Skeletal muscle satellite cell (primary cell): ENCODE measurements around the gene PTK6.
"Not testable (repeated sequence)": the region's sequence is repeated elsewhere in the genome, so short reads cannot be mapped to it uniquely, and the experiment has no call there.

ENCODE experiments used
- H3K27me3 ChIP-seq: 2 replicates; pipeline ENCODE4 v1.7.0; 2013; ENCODE audit warnings: low read length; ENCODE audit not compliant: control insufficient read depth, insufficient read depth
- H3K36me3 ChIP-seq: 2 replicates; pipeline ENCODE4 v1.7.0; 2013; ENCODE audit warnings: mild to moderate bottlenecking, control low read depth, low read length; ENCODE audit not compliant: insufficient read depth
- H3K4me1 ChIP-seq: 2 replicates; pipeline ENCODE4 v1.7.0; 2013; ENCODE audit warnings: low read length; ENCODE audit not compliant: control insufficient read depth, insufficient read depth
- H3K4me2 ChIP-seq: 2 replicates; pipeline ENCODE4 v1.7.0; 2013; ENCODE audit warnings: mild to moderate bottlenecking, low read length
- H3K4me3 ChIP-seq: 2 replicates; pipeline ENCODE4 v1.7.0; 2013; ENCODE audit warnings: low read length
- H3K9ac ChIP-seq: 2 replicates; pipeline ENCODE4 v1.7.0; 2013; ENCODE audit warnings: mild to moderate bottlenecking, low read depth, low read length, moderate library complexity
- H3K9me3 ChIP-seq: replicated peaks from 2 replicates; pipeline ENCODE4 v1.7.0; 2013; ENCODE audit warnings: mild to moderate bottlenecking, control low read depth, low read length

PTK6 gene

GRCh38 chr20:63560856-63561609, 23.9 kb upstream of the PTK6 start:
- no peaks in the 10 kb centered on the region for H3K9me3 ChIP-seq
- H3K9ac ChIP-seq = no peak overlapping the region
- H3K36me3 ChIP-seq = peaks cover 8% of the 10 kb centered on the region
- H3K4me1 ChIP-seq = no peaks in the 10 kb centered on the region
- H3K27me3 ChIP-seq = no peaks in the 10 kb centered on the region
- no peak overlapping the region for H3K4me2 ChIP-seq
- no peak overlapping the region for H3K4me3 ChIP-seq

GRCh38 chr20:63560333-63560805, 23.2 kb upstream of the PTK6 start:
- no peaks in the 10 kb centered on the region for H3K4me1 ChIP-seq
- H3K4me3 ChIP-seq = no peak overlapping the region
- H3K4me2 ChIP-seq = no peak overlapping the region
- H3K9me3 ChIP-seq = no peaks in the 10 kb centered on the region
- H3K27me3 ChIP-seq = no peaks in the 10 kb centered on the region
- peaks cover 5% of the 10 kb centered on the region for H3K36me3 ChIP-seq
- no peak overlapping the region for H3K9ac ChIP-seq

- not testable (repeated sequence) for H3K36me3 ChIP-seq, H3K27me3 ChIP-seq
Observed at GRCh38 chr20:63559485-63560332, 22.5 kb upstream of the PTK6 start.

GRCh38 chr20:63558804-63559484, 21.8 kb upstream of the PTK6 start:
- Histone ChIP-seq H3K4me2 (no peak overlapping the region), H3K4me1 (no peaks in the 10 kb centered on the region), H3K9me3 (no peaks in the 10 kb centered on the region), H3K27me3 (no peaks in the 10 kb centered on the region), H3K9ac (no peak overlapping the region), H3K4me3 (no peak overlapping the region), H3K36me3 (peaks cover 5% of the 10 kb centered on the region)

More at GRCh38 chr20:63559485-63560332, 22.5 kb upstream of the PTK6 start:
- not testable (repeated sequence) for H3K9me3 ChIP-seq, H3K4me3 ChIP-seq, H3K4me2 ChIP-seq, H3K4me1 ChIP-seq, H3K9ac ChIP-seq

- H3K9ac ChIP-seq = no peak overlapping the region
- peaks cover 5% of the 10 kb centered on the region for H3K36me3 ChIP-seq
Observed at GRCh38 chr20:63557481-63557891, 20.3 kb upstream of the PTK6 start.

GRCh38 chr20:63556873-63557478, 19.8 kb upstream of the PTK6 start:
- Histone ChIP-seq H3K27me3 (peaks cover 3% of the 10 kb centered on the region), H3K4me3 (no peak overlapping the region), H3K9me3 (no peaks in the 10 kb centered on the region), H3K36me3 (peaks cover 5% of the 10 kb centered on the region), H3K4me2 (no peak overlapping the region), H3K4me1 (peaks cover 3% of the 10 kb centered on the region), H3K9ac (no peak overlapping the region)

More at GRCh38 chr20:63557481-63557891, 20.3 kb upstream of the PTK6 start:
- Histone ChIP-seq H3K4me3 (no peak overlapping the region), H3K27me3 (peaks cover 3% of the 10 kb centered on the region), H3K9me3 (no peaks in the 10 kb centered on the region), H3K4me1 (peaks cover 3% of the 10 kb centered on the region), H3K4me2 (no peak overlapping the region)

- Histone ChIP-seq H3K9ac (no peak overlapping the region), H3K9me3 (no peaks in the 10 kb centered on the region), H3K4me2 (no peak overlapping the region), H3K27me3 (peaks cover 7% of the 10 kb centered on the region), H3K4me3 (no peak overlapping the region), H3K4me1 (peaks cover 3% of the 10 kb centered on the region), H3K36me3 (peaks cover 5% of the 10 kb centered on the region)
Observed at GRCh38 chr20:63555661-63556381, 18.6 kb upstream of the PTK6 start.

GRCh38 chr20:63554361-63555278, 17.4 kb upstream of the PTK6 start:
- no peak overlapping the region for H3K9ac ChIP-seq
- no peak overlapping the region for H3K4me3 ChIP-seq
- H3K27me3 ChIP-seq = peaks cover 13% of the 10 kb centered on the region

GRCh38 chr20:63553933-63554290, 16.7 kb upstream of the PTK6 start, which contains the start of gene FNDC11:
Gene FNDC11 (plus strand): TSS chr20:63554159. CDS start chr20:63555664, 1,505 bp downstream.
- H3K4me1 ChIP-seq = peaks cover 3% of the 10 kb centered on the region
- peak within 1 kb of the TSS; percentile 90 for H3K4me2 ChIP-seq
- peaks cover 16% of the 10 kb centered on the region for H3K27me3 ChIP-seq
- peak within 1 kb of the TSS; percentile 69 for H3K4me3 ChIP-seq
- no peaks in the 10 kb centered on the region for H3K36me3 ChIP-seq
- H3K9me3 ChIP-seq = no peaks in the 10 kb centered on the region
- H3K9ac ChIP-seq = peak within 1 kb of the TSS; percentile 54

More at GRCh38 chr20:63554361-63555278, 17.4 kb upstream of the PTK6 start:
- Histone ChIP-seq H3K4me2 (peak overlapping the region; percentile 90), H3K9me3 (no peaks in the 10 kb centered on the region), H3K4me1 (peaks cover 3% of the 10 kb centered on the region), H3K36me3 (no peaks in the 10 kb centered on the region)
